PC-9 (cell line): ENCODE data around the gene XRCC4. TPM values are rescaled to one million over a fixed set of nuclear protein-coding genes. Genes with fewer than 3 reads are reported as not detected.

Experiments
- BruUV-seq: library from RNA; stranded (reverse); fragments of 400-500 nt; replicated peaks from 2 replicates; lab custom pipeline; 2021; lab: Mats Ljungman, UMichigan
- CTCF ChIA-PET: fragments of 300-600 bp; sonication (Branson Sonifier 250); formaldehyde crosslinking; loops from one replicate; lab custom pipeline; 2022; ENCODE audit warnings: antibody characterized with exemption; lab: Charles Lee
- POLR2A ChIA-PET: fragments of 300-600 bp; sonication (Branson Sonifier 250); formaldehyde crosslinking; loops from one replicate; lab custom pipeline; 2022; ENCODE audit warnings: antibody characterized with exemption; ENCODE audit not compliant: unreplicated experiment; lab: Charles Lee
- DNase-seq, 2 experiments: peaks; one replicate each; pipeline versions ENCODE4 v3.0.0 to v3.0.0-alpha.2; 2015 to 2022; ENCODE audit warnings: mixed read lengths in 1 of 2
- H2AFZ ChIP-seq: fragments of 200-600 bp; sonication (generic); 2 replicates; pipeline ENCODE4 v1.8.1; 2017; ENCODE audit warnings: antibody characterized with exemption
- H3F3A ChIP-seq: fragments of 200-600 bp; sonication (generic); 2 replicates; pipeline ENCODE4 v1.8.1; 2017; ENCODE audit warnings: antibody characterized with exemption, mild to moderate bottlenecking, low read depth; ENCODE audit not compliant: insufficient read depth
- H3K27ac ChIP-seq: fragments of 200-600 bp; sonication (generic); 2 replicates; pipeline ENCODE4 v1.6.1; 2016; ENCODE audit warnings: mixed run types
- H3K27me3 ChIP-seq: fragments of 200-600 bp; sonication (generic); 2 replicates; pipeline ENCODE4 v1.6.1; 2016; ENCODE audit warnings: low read depth, mixed run types; ENCODE audit not compliant: insufficient read depth
- H3K36me3 ChIP-seq: fragments of 200-600 bp; sonication (generic); 2 replicates; pipeline ENCODE4 v1.6.1; 2016; ENCODE audit warnings: low read depth, mixed run types
- H3K4me1 ChIP-seq: fragments of 200-600 bp; sonication (generic); replicated peaks from 2 replicates; pipeline ENCODE4 v1.6.1; 2016; ENCODE audit warnings: mixed run types; ENCODE audit not compliant: insufficient read depth
- H3K4me2 ChIP-seq: fragments of 200-600 bp; sonication (generic); 2 replicates; pipeline ENCODE4 v1.6.1; 2017; ENCODE audit warnings: mixed run types
- H3K4me3 ChIP-seq: fragments of 200-600 bp; sonication (generic); 2 replicates; pipeline ENCODE4 v1.6.1; 2016; ENCODE audit warnings: mixed run types
- H3K79me2 ChIP-seq: fragments of 200-600 bp; sonication (generic); 2 replicates; pipeline ENCODE4 v1.6.1; 2017; ENCODE audit warnings: low read depth, mixed run types
- H3K9me2 ChIP-seq: fragments of 200-600 bp; sonication (generic); 2 replicates; pipeline ENCODE4 v1.8.1; 2017; ENCODE audit warnings: mild to moderate bottlenecking; ENCODE audit not compliant: insufficient read depth
- H3K9me3 ChIP-seq: fragments of 200-600 bp; sonication (generic); 2 replicates; pipeline ENCODE4 v1.8.1; 2016; ENCODE audit warnings: low read depth; ENCODE audit not compliant: insufficient read depth
- H4K20me1 ChIP-seq: fragments of 200-600 bp; sonication (generic); 2 replicates; pipeline ENCODE4 v1.8.1; 2017; ENCODE audit not compliant: insufficient read depth
- CTCF ChIP-seq: fragments of 200-600 bp; sonication (generic); conservative IDR thresholded peaks from 2 replicates; pipeline ENCODE4 v1.6.1; 2017; ENCODE audit warnings: mixed run types, antibody characterized with exemption, mild to moderate bottlenecking, moderate library complexity
- EZH2 ChIP-seq: fragments of 200-600 bp; sonication (generic); IDR thresholded peaks from 2 replicates; pipeline ENCODE4 v1.8.0; 2017; ENCODE audit warnings: antibody characterized with exemption, low read depth
- intact Hi-C: fragments of 100-400 bp; cut with micrococcal nuclease; formaldehyde crosslinking; loops from one replicate; pipeline ENCODE4 v1.10.0; 2022; ENCODE audit not compliant: unreplicated experiment
- total RNA-seq: library from RNA; stranded (reverse); gene quantifications from 2 replicates; pipeline ENCODE4 v1.2.3, GENCODE V29; 2021

Gene XRCC4
- total RNA-seq, 1 experiment from 2014 or later, result 12.2 TPM

- Histone ChIP-seq H3K36me3 (peaks cover 9% of the 10 kb centered on the region; the same call in 1 of the 2 replicates), H3K4me3 (no peak overlapping the region), H4K20me1 (peaks cover 65% of the 10 kb centered on the region), H3K27me3 (no peaks in the 10 kb centered on the region), H3K4me1 (no peaks in the 10 kb centered on the region), H3K79me2 (peaks cover 97% of the 10 kb centered on the region), H2AFZ (no peak overlapping the region), H3K4me2 (no peak overlapping the region), H3K9me2 (no peaks in the 10 kb centered on the region; the same call in 1 of the 2 replicates), H3F3A (no peaks in the 10 kb centered on the region), H3K27ac (no peak overlapping the region), H3K9me3 (no peaks in the 10 kb centered on the region)
- POLR2A ChIA-PET, result no interaction called here
- no peak for DNase-seq
- TF ChIP-seq EZH2, result no peak
- no peak for TF ChIP-seq CTCF
- intact Hi-C loops, result no loop called here
- CTCF ChIA-PET, result no interaction called here
- BruUV-seq, result no TSS peak
Observed at GRCh38 chr5:83069096-83069799, 8.1 kb upstream of the XRCC4 start.

- Histone ChIP-seq H3K27me3 (no peaks in the 10 kb centered on the region), H3K79me2 (peaks cover 100% of the 10 kb centered on the region), H3K4me1 (peaks cover 10% of the 10 kb centered on the region), H3K9me3 (no peaks in the 10 kb centered on the region), H3K4me2 (no peak overlapping the region), H3K36me3 (peaks cover 9% of the 10 kb centered on the region; the same call in 1 of the 2 replicates), H3K4me3 (no peak overlapping the region), H3K9me2 (no peaks in the 10 kb centered on the region), H4K20me1 (peaks cover 61% of the 10 kb centered on the region), H3K27ac (no peak overlapping the region), H2AFZ (no peak overlapping the region), H3F3A (no peaks in the 10 kb centered on the region)
- intact Hi-C loops, result no loop called here
- ChIA-PET CTCF (no interaction called here), POLR2A (no interaction called here)
- no peak for DNase-seq
- no TSS peak for BruUV-seq
- TF ChIP-seq EZH2, result no peak
- TF ChIP-seq CTCF, result no peak
Observed at GRCh38 chr5:83071286-83072051, 5.9 kb upstream of the XRCC4 start.

DNA sequence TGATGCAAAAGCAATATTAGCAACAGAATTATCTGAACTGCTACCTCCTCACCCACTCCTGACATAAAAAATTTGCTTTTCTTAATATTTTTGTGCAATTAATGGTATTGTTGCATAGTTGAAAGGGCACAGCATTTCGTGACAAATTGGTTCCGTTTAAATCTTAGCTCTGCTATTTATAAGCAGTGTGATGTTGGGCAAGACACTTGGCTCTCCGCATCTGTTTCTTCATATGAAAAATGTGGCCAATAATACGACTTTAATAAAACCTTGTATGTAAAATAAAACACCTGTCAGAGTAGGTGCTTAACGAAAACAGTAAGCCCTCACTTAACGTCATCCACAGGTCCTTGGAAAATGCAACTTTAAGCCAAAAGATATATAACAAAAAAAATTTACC is 4.4 kb upstream of the XRCC4 start:
- no peaks in the 10 kb centered on the region for H3K9me3 ChIP-seq
- ChIA-PET CTCF (no interaction called here), POLR2A (no interaction called here)
- H3K36me3 ChIP-seq, result peaks cover 9% of the 10 kb centered on the region; the same call in 1 of the 2 replicates
- H3K4me3 ChIP-seq, result no peak overlapping the region
- H3K27ac ChIP-seq, result no peak overlapping the region
- intact Hi-C loops, result no loop called here
- H3K4me2 ChIP-seq, result no peak overlapping the region
- H3K4me1 ChIP-seq, result peaks cover 10% of the 10 kb centered on the region
- no peak for DNase-seq
- H3K9me2 ChIP-seq, result no peaks in the 10 kb centered on the region
- no TSS peak for BruUV-seq
- H3F3A ChIP-seq, result no peaks in the 10 kb centered on the region
- TF ChIP-seq EZH2 (no peak), CTCF (no peak)
- H2AFZ ChIP-seq, result no peak overlapping the region
- H4K20me1 ChIP-seq, result peaks cover 49% of the 10 kb centered on the region
- H3K27me3 ChIP-seq, result no peaks in the 10 kb centered on the region
- peaks cover 93% of the 10 kb centered on the region for H3K79me2 ChIP-seq
